NCI-H748 treated with DMSO at 0.1 percent for 48 hours (cell line): ENCODE results near the gene CARNS1.
A peak's percentile ranks its signal among the peaks of the same experiment; 100 is the strongest.
"Not testable (repeated sequence)": the region's sequence is repeated elsewhere in the genome, so short reads cannot be mapped to it uniquely, and the experiment has no call there.

ENCODE experiments used
- DNase-seq: peaks from one replicate; lab custom pipeline; 2025; lab: John Stamatoyannopoulos, UW

The CARNS1 gene

GRCh38 chr11:67396587-67397389, 18.7 kb upstream of the CARNS1 start:
- no peak for DNase-seq

DNA sequence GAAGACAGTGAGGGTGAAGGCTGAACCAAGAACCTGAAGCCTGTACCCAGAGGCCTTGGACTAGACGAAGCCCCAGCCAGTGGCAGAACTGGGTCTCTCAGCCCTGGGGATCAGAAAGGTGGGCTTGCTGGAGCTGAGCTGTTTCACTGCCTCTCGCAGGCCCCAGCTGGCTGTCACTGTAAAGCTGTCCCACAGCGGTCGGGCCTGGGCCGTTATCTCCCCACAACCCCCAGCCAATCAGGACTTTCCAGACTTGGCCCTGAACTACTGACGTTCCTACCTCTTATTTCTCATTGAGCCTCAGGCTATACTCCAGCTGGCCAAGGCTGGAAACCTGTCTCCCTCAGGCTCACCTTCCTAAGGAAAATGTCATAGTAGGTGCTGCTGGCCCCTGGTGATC, 17.9 kb upstream of the CARNS1 start:
- DNase-seq, result no peak

GRCh38 chr11:67397986-67398660, 17.4 kb upstream of the CARNS1 start:
- DNase-seq, result no peak

GRCh38 chr11:67398661-67399563, 16.6 kb upstream of the CARNS1 start:
- no peak for DNase-seq

DNA sequence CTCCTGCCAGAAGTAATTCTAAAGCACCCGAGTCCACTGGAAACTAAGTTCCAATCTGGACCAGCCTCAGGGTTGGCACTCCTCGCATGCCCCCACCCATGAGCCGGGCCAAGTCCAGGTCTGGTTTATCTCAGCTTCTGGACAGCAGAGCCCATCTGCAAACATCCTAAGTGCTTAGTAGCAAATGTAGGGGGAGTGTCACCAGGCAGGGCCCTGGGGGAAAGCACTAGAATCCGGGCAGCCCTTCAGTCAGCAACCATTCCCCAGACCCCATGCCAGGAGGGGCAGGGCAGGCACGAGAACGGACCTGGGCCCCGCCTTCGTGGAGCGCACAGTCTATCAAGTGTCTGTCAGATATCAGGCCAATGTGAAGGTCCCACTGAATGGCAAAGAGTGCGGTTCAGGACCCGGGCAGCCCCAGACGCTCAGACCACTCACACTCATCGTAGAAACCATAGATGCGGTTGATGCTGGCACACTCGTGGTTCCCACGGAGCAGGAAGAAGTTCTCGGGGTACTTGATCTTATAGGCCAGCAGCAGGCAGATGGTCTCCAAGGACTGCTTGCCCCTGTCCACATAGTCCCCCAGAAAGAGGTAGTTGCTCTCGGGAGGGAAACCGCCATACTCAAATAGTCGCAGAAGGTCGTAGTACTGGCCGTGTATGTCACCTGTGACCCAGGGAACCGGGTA, 15.1 kb upstream of the CARNS1 start:
- no peak for DNase-seq

DNA sequence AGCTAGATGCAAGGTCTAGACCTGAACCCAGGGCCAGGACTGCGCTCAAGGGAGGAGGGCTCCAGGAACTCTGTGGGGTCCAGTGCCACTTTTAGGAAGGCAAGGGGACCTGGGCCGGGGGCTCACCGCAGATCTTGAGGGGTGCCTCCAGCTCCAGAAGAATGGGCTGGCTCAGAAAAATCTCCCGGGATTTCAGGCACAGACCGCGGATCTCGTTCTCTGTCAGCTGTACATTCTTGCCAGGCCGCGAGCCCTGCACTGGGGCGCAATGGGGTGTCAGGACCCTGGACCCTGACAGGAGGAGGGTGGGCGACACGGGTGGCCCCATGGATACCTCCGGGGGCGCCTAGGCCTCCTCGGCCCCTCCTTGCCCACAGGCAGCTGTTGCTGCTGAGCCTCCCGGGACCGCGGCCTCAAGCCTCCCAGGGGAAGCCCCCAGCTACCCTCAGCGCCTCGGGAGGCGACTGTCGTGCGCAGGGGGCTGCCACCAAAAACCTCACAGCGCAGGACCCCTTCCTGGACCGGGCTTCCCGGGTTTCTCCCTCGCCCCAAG, 14.5 kb upstream of the CARNS1 start:
- DNase-seq, result no peak

DNA sequence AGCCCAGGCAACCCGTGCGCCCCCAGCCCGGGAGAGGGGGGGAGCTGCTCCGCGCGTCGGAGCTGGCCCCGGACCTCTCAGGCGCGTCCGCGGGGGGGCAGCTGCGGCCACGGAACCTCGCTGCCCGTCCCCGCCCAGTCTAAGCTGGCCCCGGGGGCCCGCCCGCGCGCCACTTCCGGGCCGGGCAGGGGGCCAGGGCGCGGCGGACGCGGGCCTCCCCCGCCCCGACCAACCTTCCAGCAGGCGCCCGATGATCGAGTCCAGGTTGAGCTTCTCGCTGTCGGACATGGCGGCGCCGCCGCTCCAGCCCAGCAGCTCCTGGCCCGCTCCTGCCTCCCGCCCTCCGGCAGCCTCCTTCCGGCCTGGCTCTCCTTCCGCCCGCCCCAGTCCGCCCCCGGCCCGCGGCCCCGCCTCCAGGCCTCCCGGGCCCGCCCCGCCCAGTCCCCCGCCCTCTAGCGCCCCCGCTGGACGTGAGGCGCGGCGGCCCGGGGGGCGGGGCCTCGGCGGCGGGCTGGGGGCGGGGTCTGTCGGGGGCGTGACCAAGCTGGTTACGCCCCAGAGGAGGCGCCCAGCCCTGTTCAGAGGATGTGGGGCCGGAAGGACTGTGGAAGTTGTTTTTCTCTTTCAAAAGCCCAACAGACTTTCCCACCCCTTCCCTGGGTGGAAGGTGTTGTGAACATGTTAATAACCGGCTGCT, 13.8 kb upstream of the CARNS1 start, which contains the start of gene PPP1CA:
TSS of gene PPP1CA (minus strand) at position 364 of the 697 bp plus-strand sequence. CDS start at position 288, 76 bp downstream.
- DNase-seq, result peak; percentile 68

GRCh38 chr11:67402192-67402839, 13.2 kb upstream of the CARNS1 start:
- not testable (repeated sequence) for DNase-seq

GRCh38 chr11:67403085-67403484, 12.4 kb upstream of the CARNS1 start:
- not testable (repeated sequence) for DNase-seq

DNA sequence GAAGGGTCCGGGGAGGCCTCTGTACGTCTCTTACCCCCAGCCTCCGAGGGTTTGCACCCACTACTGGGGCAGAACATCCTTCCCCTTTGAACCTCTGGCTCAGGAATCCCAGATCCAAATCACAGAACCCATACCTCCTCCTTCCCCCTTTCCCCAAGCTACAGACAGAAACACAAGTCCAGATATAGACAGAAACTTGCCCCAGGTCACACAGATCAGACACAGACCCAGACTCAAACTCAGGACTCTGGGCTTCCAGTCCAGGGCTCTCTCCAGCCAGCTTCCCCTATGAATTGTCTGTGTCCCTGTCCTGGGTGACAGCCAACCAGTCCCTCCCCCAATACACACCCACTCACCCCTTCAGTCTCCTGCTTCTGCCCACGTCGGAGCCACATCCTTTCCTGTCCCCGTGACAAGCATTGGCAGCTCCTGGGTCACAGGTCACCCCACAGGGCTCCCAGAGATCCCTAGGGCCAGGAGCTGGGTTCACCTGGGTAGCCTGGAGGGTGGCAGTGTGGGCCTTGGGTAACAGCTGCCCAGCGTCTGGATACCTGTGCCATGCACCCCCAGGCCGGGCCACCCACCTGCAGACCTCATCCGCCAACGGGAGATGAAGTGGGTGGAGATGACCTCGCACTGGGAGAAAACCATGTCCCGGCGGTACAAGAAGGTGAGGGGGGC, 10.8 kb upstream of the CARNS1 start:
- DNase-seq, result no peak

GRCh38 chr11:67405196-67405567, 10.3 kb upstream of the CARNS1 start:
- no peak for DNase-seq

- no peak for DNase-seq
Measured at GRCh38 chr11:67405688-67406339, 9.7 kb upstream of the CARNS1 start.

DNA sequence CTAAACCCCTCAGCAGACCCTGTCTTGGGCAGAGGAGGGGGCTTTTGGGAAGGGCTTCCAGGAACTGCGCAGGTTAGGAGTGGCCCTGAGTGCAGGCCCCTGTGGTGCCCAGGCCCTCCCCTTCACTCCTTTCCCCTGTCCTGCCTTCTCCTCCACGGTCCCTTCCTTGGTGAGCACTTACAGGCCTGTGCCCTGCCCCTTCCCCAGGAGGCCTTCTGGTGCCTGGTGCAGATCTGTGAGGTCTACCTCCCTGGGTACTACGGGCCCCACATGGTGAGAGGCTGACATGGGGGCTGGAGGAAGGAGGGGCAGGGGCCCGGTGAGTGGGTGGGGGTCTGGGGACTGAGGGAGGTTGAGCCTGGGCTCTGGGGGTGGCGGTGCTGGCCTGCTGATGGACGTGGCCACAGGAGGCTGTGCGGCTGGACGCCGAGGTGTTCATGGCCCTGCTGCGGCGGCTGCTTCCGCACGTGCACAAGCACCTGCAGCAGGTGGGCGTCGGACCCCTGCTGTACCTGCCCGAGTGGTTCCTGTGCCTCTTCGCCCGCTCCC, 9.0 kb upstream of the CARNS1 start:
- no peak for DNase-seq

GRCh38 chr11:67406969-67407687, 8.3 kb upstream of the CARNS1 start:
- DNase-seq, result no peak

- no peak for DNase-seq
Measured at GRCh38 chr11:67407688-67408163, 7.8 kb upstream of the CARNS1 start.

- no peak for DNase-seq
Measured at GRCh38 chr11:67408437-67409200, 6.9 kb upstream of the CARNS1 start.

DNA sequence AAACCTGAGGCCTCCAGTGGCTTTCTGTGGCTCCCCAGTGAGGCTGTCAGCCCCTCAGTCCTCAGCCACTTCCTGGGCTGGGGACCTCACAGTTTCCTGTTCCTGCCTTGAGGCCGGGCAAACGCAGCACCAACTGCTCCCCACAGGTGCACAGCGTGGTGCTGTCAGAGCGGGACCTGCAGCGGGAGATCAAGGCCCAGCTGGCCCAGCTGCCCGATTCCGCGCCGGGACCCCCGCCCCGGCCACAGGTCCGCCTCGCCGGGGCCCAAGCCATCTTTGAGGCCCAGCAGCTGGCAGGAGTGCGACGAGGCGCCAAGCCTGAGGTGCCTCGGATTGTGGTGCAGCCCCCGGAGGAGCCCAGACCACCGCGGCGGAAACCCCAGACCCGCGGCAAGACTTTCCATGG, 6.2 kb upstream of the CARNS1 start:
- no peak for DNase-seq
